ENCODE measurements around the gene SCMH1.
"Not testable (repeated sequence)": the region's sequence is repeated elsewhere in the genome, so short reads cannot be mapped to it uniquely, and the experiment has no call there.

SCMH1 gene

DNA sequence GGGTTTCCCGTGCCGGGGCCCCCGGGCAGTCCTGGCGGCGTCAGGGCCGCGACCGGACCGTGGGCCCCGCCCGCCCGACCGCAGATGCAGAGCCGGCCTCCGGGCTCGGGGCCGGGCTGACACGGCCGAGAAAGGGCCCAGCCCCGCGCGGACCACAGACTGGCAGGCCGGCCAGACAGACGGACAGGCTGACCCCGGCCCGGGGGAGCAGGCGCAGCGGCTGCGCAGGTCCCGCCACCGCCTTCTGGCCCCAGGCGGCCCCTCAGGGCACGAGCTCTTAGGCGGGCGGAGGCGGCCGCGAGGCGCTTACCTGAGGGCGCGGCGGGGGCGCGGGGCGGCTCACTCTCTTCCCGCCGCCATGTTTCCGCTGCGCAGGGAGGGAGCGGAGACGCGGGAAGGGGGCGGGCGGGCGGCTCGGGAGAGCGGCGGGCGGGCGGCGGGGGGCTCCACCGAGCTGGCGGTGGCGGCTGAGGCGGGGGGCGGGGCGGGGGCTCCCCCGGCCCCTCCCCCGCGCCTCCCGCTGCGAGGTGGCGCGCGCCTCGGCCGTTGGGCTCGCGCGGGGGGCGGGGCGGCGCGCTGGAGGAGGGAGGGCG is at the start of gene SCMH1:
TSS of gene SCMH1 (minus strand) at position 558 of the 593 bp plus-strand sequence. CDS start 56,173 bp downstream, outside the sequence.
- peak; percentile 28 for DNase-seq (ENCODE audit: low read depth)

DNA sequence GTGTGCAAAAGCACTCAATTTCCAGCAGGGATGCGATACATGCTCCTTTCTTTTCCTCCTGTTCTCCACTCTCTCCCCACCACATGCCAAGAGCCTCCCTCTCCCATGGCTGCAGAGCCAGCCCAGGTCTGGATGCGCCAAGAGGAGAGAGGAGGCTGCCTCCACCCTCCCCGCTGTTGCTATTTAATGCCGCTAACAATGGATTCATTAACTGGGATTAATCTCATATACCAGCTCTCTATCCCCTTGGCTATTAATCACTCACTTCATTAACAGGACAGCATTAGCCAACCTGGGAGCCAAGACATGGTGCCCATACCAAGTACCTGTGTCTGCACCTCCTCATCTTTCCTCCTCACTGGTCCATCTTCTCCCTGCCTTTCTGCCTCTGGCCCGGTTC is 49.1 kb upstream of the SCMH1 start:
- DNase-seq (ENCODE audit: low read depth), result no peak

DNA sequence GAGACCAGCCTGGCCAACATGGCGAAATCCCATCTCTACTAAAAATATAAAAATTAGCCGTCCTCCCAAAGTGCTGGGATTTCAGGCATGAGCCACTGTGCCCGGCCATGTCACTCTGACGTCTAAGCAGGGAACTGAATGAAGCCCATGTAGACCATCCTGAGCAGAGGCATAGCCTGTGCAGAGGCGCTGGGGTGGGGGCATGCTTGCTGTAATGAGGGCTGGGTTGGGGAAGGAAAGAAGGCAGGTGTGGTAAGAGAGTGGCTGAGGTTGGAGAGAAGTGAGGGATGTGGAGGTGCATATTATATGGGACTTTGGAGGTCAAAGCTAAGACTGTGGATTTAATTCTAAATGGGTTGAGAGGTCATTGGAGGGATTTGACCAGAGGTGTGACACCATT is 47.1 kb upstream of the SCMH1 start:
- DNase-seq (ENCODE audit: low read depth), result no peak

DNA sequence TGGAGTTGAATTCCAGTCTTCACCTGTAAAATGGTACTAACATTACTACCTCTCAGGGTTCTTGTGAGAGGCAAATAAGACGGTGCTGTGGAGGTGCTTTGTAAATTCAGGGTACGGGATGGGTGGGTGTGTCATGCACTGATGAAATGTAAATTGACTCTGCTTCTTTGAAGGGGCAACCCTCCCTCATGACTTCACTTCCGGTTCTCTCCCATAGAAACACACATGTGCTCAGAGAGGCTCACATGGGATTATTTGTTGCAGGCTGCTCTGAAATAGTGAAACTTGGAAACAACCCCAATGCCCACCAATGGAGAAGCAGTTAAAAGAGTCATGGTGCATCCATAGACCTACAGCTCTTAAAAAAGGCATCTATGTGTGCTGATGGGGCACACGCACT is 44.9 kb upstream of the SCMH1 start:
- DNase-seq (ENCODE audit: low read depth), result no peak

DNA sequence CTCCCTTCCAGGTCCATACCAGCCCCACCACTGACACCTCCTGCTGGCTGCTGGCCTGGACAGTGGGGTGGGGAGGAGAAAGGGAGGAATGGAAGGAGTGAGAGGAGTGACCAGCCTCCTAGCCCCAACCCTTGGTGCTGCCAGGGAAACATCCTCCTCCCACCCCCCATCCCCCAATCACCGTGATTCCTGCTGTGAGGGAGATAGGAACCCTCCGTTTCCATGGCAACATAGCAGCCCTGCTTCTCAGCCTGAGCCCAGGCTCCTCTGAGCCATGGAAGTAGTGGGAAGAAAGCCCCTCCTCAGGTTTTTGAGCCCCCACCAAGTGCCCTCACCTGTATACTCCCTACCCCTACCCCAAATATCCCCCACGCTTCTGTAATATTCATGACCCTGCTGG is 44.4 kb upstream of the SCMH1 start:
- no peak for DNase-seq (ENCODE audit: low read depth)

GRCh38 chr1:41285818-41286217 is 43.7 kb upstream of the SCMH1 start:
- no peak for DNase-seq (ENCODE audit: low read depth)

DNA sequence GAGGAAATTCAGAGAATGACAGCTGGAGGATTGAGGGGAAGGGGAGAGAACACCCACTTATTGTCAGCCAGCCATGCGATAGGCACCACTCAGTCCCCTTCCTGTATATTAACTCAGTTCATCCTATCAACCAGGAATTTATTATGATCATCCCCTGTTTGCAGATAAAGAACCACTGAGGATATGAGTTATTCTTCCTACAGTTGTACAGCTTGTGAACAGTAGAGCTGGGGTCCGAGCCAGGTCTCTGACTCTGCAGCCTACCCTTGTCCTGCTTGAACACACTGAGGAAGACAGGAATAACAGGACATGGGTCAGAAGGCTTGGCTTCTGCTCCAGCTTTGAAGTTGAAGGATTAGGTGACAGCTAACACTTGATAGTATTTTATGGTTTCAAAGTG is 42.0 kb upstream of the SCMH1 start:
- DNase-seq (ENCODE audit: low read depth), result no peak

DNA sequence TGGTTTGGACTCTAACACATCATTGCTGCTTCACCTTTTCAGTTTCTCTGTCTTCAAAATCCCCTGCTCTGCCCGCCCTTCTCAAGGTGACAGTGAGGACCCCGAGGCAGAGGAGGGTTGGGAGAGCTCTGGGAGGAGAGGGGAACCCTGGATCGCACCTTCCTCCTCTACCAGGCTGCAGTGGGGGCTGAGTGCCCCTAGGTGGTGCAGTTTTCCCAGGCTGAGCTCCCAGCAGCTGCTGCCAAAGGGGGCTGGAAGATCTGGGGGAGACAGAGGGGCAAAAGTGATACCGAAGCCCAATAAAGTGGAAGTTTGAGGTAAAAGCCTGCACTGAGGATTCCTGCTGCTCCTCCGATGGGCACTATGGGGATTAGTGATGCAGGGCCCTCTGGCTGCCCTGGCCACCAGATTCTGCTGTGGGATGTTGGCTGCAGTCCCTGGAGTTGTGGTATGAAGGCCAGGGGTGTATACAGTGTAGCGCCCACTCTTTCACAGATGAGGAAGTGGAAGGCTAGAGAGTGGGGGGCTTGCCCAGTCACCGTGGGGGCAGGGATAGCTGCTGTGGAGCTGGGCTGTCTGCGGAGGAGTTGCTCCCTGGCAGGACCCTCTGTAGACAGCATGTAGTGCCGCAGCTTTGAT is 40.7 kb upstream of the SCMH1 start:
- peak; percentile 4 for DNase-seq (ENCODE audit: low read depth)

GRCh38 chr1:41281334-41281733 is 39.2 kb upstream of the SCMH1 start:
- DNase-seq (ENCODE audit: low read depth), result no peak

DNA sequence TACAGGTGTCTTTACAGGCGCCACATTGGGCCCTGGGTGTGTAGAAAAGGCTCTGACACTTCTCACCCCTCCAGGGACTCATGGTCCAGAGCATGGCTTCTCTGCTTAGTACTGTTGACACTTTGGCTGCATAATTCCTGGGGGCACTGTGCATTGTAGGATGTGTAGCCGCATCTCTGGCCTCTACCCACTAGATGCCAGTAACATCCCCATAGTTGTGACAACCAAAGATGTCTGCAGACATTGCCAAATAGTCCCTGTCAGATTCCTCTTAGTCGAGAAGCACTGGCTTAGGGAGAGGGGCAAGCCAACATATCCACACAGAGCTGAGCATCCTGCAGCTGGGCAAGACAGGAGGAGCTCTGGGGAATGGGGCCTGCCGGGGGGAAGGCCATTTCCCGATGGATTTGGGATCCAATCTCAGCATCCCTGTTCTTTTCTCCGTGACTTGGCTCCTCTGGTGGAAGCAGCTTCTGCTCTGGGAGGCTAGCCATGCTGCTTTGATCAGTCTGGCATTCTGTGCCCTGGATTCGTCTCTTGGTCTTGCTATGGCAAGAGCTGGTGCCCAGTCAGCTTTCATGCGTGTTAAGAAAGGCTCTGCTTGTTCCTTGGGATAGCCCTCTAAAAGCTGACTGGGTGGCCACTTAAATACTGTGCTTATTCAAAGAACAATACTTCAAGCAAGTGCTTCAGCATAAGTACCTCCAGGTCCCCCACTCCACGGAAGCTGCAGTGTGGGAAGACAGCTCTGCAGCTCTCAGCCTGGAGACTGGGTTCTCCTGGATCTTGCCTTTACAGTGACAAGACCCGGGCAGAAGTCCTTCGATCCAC is 38.3 kb upstream of the SCMH1 start:
- no peak for DNase-seq (ENCODE audit: low read depth)

DNA sequence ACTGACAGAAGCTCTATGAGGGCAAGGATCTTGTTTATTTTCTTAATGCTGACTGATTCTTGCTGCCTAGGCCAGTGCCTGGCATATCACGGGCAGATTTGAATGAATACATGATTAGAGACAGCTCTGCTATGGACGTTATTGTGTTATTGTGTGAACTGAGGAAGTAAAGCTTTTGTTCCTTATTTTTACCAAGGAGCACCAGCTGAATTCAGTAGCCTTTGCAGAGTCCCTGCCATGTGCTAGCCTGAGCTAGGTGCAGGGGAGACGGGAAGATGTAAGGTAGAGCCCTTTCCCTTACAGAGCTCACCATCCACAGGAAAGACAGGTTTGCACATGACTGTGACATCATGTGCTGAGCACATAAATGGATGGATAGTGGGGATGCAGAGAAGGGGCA is 36.0 kb upstream of the SCMH1 start:
- DNase-seq (ENCODE audit: low read depth), result no peak

- DNase-seq (ENCODE audit: low read depth), result no peak
These were observed 35.4 kb upstream of the SCMH1 start for GRCh38 chr1:41277371-41277975.

GRCh38 chr1:41275831-41276230 is 33.7 kb upstream of the SCMH1 start:
- no peak for DNase-seq (ENCODE audit: low read depth)

DNA sequence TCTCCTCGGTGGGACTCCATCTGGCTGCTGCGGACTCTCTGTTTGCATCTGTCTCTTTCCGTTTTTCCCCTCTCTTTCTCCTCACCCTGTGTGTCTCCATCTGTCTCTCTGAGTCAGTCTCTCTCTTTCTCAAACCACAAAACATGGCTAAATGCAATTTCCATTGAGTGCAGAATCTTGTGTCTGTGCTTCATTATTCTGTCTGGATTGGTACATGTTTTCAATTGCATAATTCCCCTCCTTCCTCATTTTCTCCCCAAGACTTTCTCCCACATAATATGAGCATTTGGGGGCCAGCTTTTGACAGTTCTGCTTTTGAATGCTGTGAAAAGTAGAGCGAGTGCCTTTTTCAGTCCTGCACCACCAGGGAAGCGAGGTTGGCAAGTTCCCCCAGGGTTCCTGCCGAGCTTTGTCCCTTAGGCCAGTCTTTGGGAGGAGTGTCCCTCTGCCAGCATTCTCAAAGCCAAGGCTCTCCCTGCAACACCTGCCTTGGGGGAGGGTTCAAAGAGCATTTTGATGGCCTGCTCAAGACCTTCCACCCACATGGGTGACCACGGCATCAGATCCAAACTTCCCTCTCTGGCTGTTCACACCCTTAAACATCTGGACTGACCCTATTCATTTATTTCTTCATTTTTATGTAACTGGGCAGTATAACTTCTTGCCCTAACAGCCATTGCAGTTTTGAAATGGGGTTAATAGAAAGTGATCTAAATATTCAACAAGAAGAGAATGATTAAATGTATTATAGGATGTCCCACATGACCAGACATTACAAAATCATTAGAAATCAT is 32.8 kb upstream of the SCMH1 start:
- no peak for DNase-seq (ENCODE audit: low read depth)

GRCh38 chr1:41272601-41273000 is 30.5 kb upstream of the SCMH1 start:
- no peak for DNase-seq (ENCODE audit: low read depth)

DNA sequence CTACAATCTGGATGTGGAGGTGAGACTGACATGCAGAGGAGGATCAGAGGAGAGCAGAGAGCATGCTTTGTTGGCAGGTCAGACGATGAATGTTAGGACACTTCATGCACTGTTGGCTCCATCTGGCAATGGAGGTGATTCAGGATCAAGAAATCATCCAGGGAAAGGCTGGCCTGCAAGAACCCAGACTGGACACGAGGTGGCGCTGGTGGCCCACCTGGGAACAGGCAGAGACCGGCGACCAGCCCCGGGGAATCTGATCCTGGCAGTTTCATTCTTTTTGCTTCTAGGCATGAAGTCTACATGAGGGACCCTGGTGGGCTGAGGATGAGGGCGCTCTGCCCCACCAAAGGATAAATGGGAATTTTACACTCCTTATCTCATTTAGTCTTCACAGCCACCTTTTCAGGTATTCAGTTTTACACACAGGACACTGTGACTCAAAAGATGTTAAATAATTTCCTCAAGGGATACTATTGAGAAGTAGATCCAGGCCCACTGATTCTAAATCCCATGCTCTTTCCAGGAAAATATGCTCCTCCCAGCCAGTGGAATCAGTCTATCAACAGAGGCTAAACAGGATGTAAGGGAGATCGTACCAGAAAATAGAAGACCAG is 26.2 kb upstream of the SCMH1 start:
- peak; percentile 56 for DNase-seq (ENCODE audit: low read depth)

- no peak for DNase-seq (ENCODE audit: low read depth)
These were observed 20.0 kb upstream of the SCMH1 start for GRCh38 chr1:41261926-41262618.

- DNase-seq (ENCODE audit: low read depth), result no peak
These were observed 18.7 kb upstream of the SCMH1 start for GRCh38 chr1:41260768-41261167.

GRCh38 chr1:41259221-41259620 is 17.1 kb upstream of the SCMH1 start:
- no peak for DNase-seq (ENCODE audit: low read depth)

- no peak for DNase-seq (ENCODE audit: low read depth)
These were observed 13.9 kb upstream of the SCMH1 start for GRCh38 chr1:41255978-41256377.

- not testable (repeated sequence) for DNase-seq (ENCODE audit: low read depth)
These were observed 9.0 kb upstream of the SCMH1 start for GRCh38 chr1:41251120-41251519.

Data from activated T-cell treated with anti-CD3 and anti-CD28 coated beads for 24 hours (primary cell).